ENCODE data around the gene COA7.

DNA sequence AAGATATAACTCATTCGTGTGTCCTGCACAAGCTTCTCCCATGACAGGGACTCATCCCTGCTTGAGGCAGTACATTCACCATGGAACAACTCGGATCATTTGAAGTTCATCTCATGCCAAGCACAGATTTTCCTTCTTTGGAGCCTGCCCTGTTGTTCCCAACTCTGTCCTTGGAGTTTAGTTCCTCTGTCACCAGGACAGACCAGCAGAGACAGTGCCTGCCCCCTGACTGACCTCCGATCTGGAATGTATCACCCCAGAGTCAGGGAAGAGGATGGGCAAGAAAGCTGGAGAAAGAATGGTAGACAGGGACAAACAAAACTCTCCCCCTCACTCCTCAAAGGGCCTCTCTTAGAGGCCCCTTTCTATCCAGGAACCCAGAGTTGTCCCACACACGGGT is 60.2 kb downstream of the COA7 start:
- TF ChIP-seq, protein P1, sequence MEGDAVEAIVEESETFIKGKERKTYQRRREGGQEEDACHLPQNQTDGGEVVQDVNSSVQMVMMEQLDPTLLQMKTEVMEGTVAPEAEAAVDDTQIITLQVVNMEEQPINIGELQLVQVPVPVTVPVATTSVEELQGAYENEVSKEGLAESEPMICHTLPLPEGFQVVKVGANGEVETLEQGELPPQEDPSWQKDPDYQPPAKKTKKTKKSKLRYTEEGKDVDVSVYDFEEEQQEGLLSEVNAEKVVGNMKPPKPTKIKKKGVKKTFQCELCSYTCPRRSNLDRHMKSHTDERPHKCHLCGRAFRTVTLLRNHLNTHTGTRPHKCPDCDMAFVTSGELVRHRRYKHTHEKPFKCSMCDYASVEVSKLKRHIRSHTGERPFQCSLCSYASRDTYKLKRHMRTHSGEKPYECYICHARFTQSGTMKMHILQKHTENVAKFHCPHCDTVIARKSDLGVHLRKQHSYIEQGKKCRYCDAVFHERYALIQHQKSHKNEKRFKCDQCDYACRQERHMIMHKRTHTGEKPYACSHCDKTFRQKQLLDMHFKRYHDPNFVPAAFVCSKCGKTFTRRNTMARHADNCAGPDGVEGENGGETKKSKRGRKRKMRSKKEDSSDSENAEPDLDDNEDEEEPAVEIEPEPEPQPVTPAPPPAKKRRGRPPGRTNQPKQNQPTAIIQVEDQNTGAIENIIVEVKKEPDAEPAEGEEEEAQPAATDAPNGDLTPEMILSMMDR (conservative IDR thresholded peaks at IDR 0.05), result no peak
- TF ChIP-seq EZH2 (IDR thresholded peaks at IDR 0.05; ENCODE audit: low read depth), result no peak
